NB4 (cell line): ENCODE data around the gene RPRML.

Experiments used
- POLR2A ChIP-seq: IDR thresholded peaks from 2 replicates; pipeline ENCODE4 v1.6.1; 2011; ENCODE audit warnings: mild to moderate bottlenecking; ENCODE audit not compliant: insufficient read length; ENCODE audit errors: extremely low read depth
- TF ChIP-seq, protein P1 (sequence below): IDR thresholded peaks from one replicate; pipeline ENCODE4 v1.5.1; 2012; ENCODE audit warnings: low read depth, low read length
- TF ChIP-seq, protein P2 (sequence below): IDR thresholded peaks from 2 replicates; pipeline ENCODE4 v1.6.1; 2011; ENCODE audit warnings: low read depth, low read length

DNA sequence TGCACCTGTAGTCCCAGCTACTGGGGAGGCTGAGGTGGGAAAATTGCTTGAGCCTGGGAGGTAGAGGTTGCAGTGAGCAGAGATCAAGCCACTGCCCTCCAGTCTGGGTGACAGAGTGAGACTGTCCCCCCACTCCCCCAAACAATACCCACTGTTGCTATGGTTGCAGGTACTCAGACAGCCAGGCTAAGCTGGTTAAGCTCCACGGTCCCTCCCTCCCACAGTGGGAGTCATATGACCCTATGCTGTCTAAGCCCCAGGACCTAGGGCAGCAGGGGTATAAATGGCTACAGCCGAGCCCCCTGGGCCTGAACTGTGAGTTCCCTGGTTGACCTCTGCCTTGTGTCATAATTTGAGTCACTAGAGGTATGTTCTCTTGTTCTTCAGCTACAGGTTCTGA, 15.9 kb upstream of the RPRML start:
- TF ChIP-seq, protein P1, sequence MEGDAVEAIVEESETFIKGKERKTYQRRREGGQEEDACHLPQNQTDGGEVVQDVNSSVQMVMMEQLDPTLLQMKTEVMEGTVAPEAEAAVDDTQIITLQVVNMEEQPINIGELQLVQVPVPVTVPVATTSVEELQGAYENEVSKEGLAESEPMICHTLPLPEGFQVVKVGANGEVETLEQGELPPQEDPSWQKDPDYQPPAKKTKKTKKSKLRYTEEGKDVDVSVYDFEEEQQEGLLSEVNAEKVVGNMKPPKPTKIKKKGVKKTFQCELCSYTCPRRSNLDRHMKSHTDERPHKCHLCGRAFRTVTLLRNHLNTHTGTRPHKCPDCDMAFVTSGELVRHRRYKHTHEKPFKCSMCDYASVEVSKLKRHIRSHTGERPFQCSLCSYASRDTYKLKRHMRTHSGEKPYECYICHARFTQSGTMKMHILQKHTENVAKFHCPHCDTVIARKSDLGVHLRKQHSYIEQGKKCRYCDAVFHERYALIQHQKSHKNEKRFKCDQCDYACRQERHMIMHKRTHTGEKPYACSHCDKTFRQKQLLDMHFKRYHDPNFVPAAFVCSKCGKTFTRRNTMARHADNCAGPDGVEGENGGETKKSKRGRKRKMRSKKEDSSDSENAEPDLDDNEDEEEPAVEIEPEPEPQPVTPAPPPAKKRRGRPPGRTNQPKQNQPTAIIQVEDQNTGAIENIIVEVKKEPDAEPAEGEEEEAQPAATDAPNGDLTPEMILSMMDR = no peak
- TF ChIP-seq, protein P2, sequence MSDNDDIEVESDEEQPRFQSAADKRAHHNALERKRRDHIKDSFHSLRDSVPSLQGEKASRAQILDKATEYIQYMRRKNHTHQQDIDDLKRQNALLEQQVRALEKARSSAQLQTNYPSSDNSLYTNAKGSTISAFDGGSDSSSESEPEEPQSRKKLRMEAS = no peak
- TF ChIP-seq POLR2A = no peak
